ENCODE results near the gene RORB.

The RORB gene

GRCh38 chr9:74496819-74497747 is at the start of gene RORB:
Gene RORB (plus strand): TSS chr9:74497335. CDS start chr9:74497977, 642 bp downstream.
- no peak within 1 kb of the TSS for H3K9ac ChIP-seq (ENCODE audit: low read depth, low read length)
- H3K9me3 ChIP-seq (ENCODE audit: control insufficient read depth, insufficient read depth, low read length): no peaks in the 10 kb centered on the region
- peaks cover 44% of the 10 kb centered on the region for H3K27me3 ChIP-seq (ENCODE audit: control insufficient read depth, insufficient read depth, low read length)
- H3K4me1 ChIP-seq (ENCODE audit: control insufficient read depth, insufficient read depth, low read length): peaks cover 20% of the 10 kb centered on the region
- H3K4me3 ChIP-seq (ENCODE audit: low read depth, low read length): peak within 1 kb of the TSS; percentile 77
- no peaks in the 10 kb centered on the region for H3K36me3 ChIP-seq (ENCODE audit: control insufficient read depth, insufficient read depth, low read length)

- H3K4me3 ChIP-seq (ENCODE audit: low read depth, low read length): no peak overlapping the region
- no peaks in the 10 kb centered on the region for H3K9me3 ChIP-seq (ENCODE audit: control insufficient read depth, insufficient read depth, low read length)
- no peaks in the 10 kb centered on the region for H3K36me3 ChIP-seq (ENCODE audit: control insufficient read depth, insufficient read depth, low read length)
- no peaks in the 10 kb centered on the region for H3K4me1 ChIP-seq (ENCODE audit: control insufficient read depth, insufficient read depth, low read length)
- no peak overlapping the region for H3K9ac ChIP-seq (ENCODE audit: low read depth, low read length)
- H3K27me3 ChIP-seq (ENCODE audit: control insufficient read depth, insufficient read depth, low read length): no peaks in the 10 kb centered on the region
These were observed 49.5 kb upstream of the RORB start for GRCh38 chr9:74447451-74448193.

GRCh38 chr9:74449060-74449459 is 48.1 kb upstream of the RORB start:
- Histone ChIP-seq H3K4me1 (ENCODE audit: control insufficient read depth, insufficient read depth, low read length) (no peaks in the 10 kb centered on the region), H3K9me3 (ENCODE audit: control insufficient read depth, insufficient read depth, low read length) (no peaks in the 10 kb centered on the region), H3K36me3 (ENCODE audit: control insufficient read depth, insufficient read depth, low read length) (no peaks in the 10 kb centered on the region), H3K4me3 (ENCODE audit: low read depth, low read length) (no peak overlapping the region), H3K27me3 (ENCODE audit: control insufficient read depth, insufficient read depth, low read length) (no peaks in the 10 kb centered on the region), H3K9ac (ENCODE audit: low read depth, low read length) (no peak overlapping the region)

GRCh38 chr9:74458832-74459231 is 38.3 kb upstream of the RORB start:
- Histone ChIP-seq H3K27me3 (ENCODE audit: control insufficient read depth, insufficient read depth, low read length) (no peaks in the 10 kb centered on the region), H3K4me3 (ENCODE audit: low read depth, low read length) (no peak overlapping the region), H3K4me1 (ENCODE audit: control insufficient read depth, insufficient read depth, low read length) (no peaks in the 10 kb centered on the region), H3K9ac (ENCODE audit: low read depth, low read length) (no peak overlapping the region), H3K9me3 (ENCODE audit: control insufficient read depth, insufficient read depth, low read length) (no peaks in the 10 kb centered on the region), H3K36me3 (ENCODE audit: control insufficient read depth, insufficient read depth, low read length) (no peaks in the 10 kb centered on the region)

GRCh38 chr9:74463825-74464224 is 33.3 kb upstream of the RORB start:
- Histone ChIP-seq H3K4me1 (ENCODE audit: control insufficient read depth, insufficient read depth, low read length) (no peaks in the 10 kb centered on the region), H3K9ac (ENCODE audit: low read depth, low read length) (no peak overlapping the region), H3K27me3 (ENCODE audit: control insufficient read depth, insufficient read depth, low read length) (no peaks in the 10 kb centered on the region), H3K4me3 (ENCODE audit: low read depth, low read length) (no peak overlapping the region), H3K9me3 (ENCODE audit: control insufficient read depth, insufficient read depth, low read length) (no peaks in the 10 kb centered on the region), H3K36me3 (ENCODE audit: control insufficient read depth, insufficient read depth, low read length) (no peaks in the 10 kb centered on the region)

- Histone ChIP-seq H3K9me3 (ENCODE audit: control insufficient read depth, insufficient read depth, low read length) (no peaks in the 10 kb centered on the region), H3K36me3 (ENCODE audit: control insufficient read depth, insufficient read depth, low read length) (no peaks in the 10 kb centered on the region), H3K4me3 (ENCODE audit: low read depth, low read length) (no peak overlapping the region), H3K9ac (ENCODE audit: low read depth, low read length) (no peak overlapping the region), H3K4me1 (ENCODE audit: control insufficient read depth, insufficient read depth, low read length) (no peaks in the 10 kb centered on the region), H3K27me3 (ENCODE audit: control insufficient read depth, insufficient read depth, low read length) (no peaks in the 10 kb centered on the region)
These were observed 18.5 kb upstream of the RORB start for GRCh38 chr9:74478606-74479005.

GRCh38 chr9:74479711-74480110 is 17.4 kb upstream of the RORB start:
- H3K9me3 ChIP-seq (ENCODE audit: control insufficient read depth, insufficient read depth, low read length): no peaks in the 10 kb centered on the region
- no peaks in the 10 kb centered on the region for H3K4me1 ChIP-seq (ENCODE audit: control insufficient read depth, insufficient read depth, low read length)
- no peak overlapping the region for H3K4me3 ChIP-seq (ENCODE audit: low read depth, low read length)
- no peaks in the 10 kb centered on the region for H3K27me3 ChIP-seq (ENCODE audit: control insufficient read depth, insufficient read depth, low read length)
- no peaks in the 10 kb centered on the region for H3K36me3 ChIP-seq (ENCODE audit: control insufficient read depth, insufficient read depth, low read length)
- no peak overlapping the region for H3K9ac ChIP-seq (ENCODE audit: low read depth, low read length)

GRCh38 chr9:74487395-74487794 is 9.7 kb upstream of the RORB start:
- no peaks in the 10 kb centered on the region for H3K27me3 ChIP-seq (ENCODE audit: control insufficient read depth, insufficient read depth, low read length)
- H3K9ac ChIP-seq (ENCODE audit: low read depth, low read length): no peak overlapping the region
- H3K36me3 ChIP-seq (ENCODE audit: control insufficient read depth, insufficient read depth, low read length): no peaks in the 10 kb centered on the region
- H3K4me1 ChIP-seq (ENCODE audit: control insufficient read depth, insufficient read depth, low read length): peaks cover 2% of the 10 kb centered on the region
- no peaks in the 10 kb centered on the region for H3K9me3 ChIP-seq (ENCODE audit: control insufficient read depth, insufficient read depth, low read length)
- no peak overlapping the region for H3K4me3 ChIP-seq (ENCODE audit: low read depth, low read length)

GRCh38 chr9:74493512-74493911 is 3.6 kb upstream of the RORB start:
- peaks cover 20% of the 10 kb centered on the region for H3K4me1 ChIP-seq (ENCODE audit: control insufficient read depth, insufficient read depth, low read length)

GRCh38 chr9:74494490-74494889 is 2.6 kb upstream of the RORB start:
- peaks cover 19% of the 10 kb centered on the region for H3K27me3 ChIP-seq (ENCODE audit: control insufficient read depth, insufficient read depth, low read length)
- H3K4me1 ChIP-seq (ENCODE audit: control insufficient read depth, insufficient read depth, low read length): peaks cover 20% of the 10 kb centered on the region
- no peak overlapping the region for H3K9ac ChIP-seq (ENCODE audit: low read depth, low read length)
- H3K36me3 ChIP-seq (ENCODE audit: control insufficient read depth, insufficient read depth, low read length): no peaks in the 10 kb centered on the region
- H3K4me3 ChIP-seq (ENCODE audit: low read depth, low read length): no peak overlapping the region
- no peaks in the 10 kb centered on the region for H3K9me3 ChIP-seq (ENCODE audit: control insufficient read depth, insufficient read depth, low read length)

More at GRCh38 chr9:74493512-74493911, 3.6 kb upstream of the RORB start:
- H3K27me3 ChIP-seq (ENCODE audit: control insufficient read depth, insufficient read depth, low read length): peaks cover 10% of the 10 kb centered on the region
- no peak overlapping the region for H3K4me3 ChIP-seq (ENCODE audit: low read depth, low read length)
- no peaks in the 10 kb centered on the region for H3K9me3 ChIP-seq (ENCODE audit: control insufficient read depth, insufficient read depth, low read length)
- H3K9ac ChIP-seq (ENCODE audit: low read depth, low read length): no peak overlapping the region
- no peaks in the 10 kb centered on the region for H3K36me3 ChIP-seq (ENCODE audit: control insufficient read depth, insufficient read depth, low read length)

- H3K27me3 ChIP-seq (ENCODE audit: control insufficient read depth, insufficient read depth, low read length): peaks cover 38% of the 10 kb centered on the region
- H3K4me3 ChIP-seq (ENCODE audit: low read depth, low read length): peak overlapping the region; percentile 70
- peaks cover 20% of the 10 kb centered on the region for H3K4me1 ChIP-seq (ENCODE audit: control insufficient read depth, insufficient read depth, low read length)
- no peaks in the 10 kb centered on the region for H3K36me3 ChIP-seq (ENCODE audit: control insufficient read depth, insufficient read depth, low read length)
- H3K9me3 ChIP-seq (ENCODE audit: control insufficient read depth, insufficient read depth, low read length): no peaks in the 10 kb centered on the region
- H3K9ac ChIP-seq (ENCODE audit: low read depth, low read length): no peak overlapping the region
These were observed 729 bp upstream of the RORB start for GRCh38 chr9:74496406-74496805.
